HepG2 (cell line): ENCODE measurements around the gene B4GALT5. TPM values are rescaled to one million over a fixed set of nuclear protein-coding genes. Genes with fewer than 3 reads are reported as not detected.
A peak's percentile ranks its signal among the peaks of the same experiment; 100 is the strongest.

Experiments
- CAMTA2 ChIP-seq: sonication (generic); formaldehyde crosslinking; IDR thresholded peaks from 2 replicates; pipeline ENCODE4 v1.4.0; 2020; ENCODE audit warnings: mild to moderate bottlenecking, missing genetic modification reagents, borderline replicate concordance
- FOXO1 ChIP-seq: sonication (generic); formaldehyde crosslinking; IDR thresholded peaks from 2 replicates; pipeline ENCODE4 v1.4.0; 2020; ENCODE audit warnings: missing genetic modification reagents
- GZF1 ChIP-seq: sonication (generic); formaldehyde crosslinking; IDR thresholded peaks from 2 replicates; pipeline ENCODE4 v1.5.1; 2020; ENCODE audit warnings: mild to moderate bottlenecking, missing genetic modification reagents
- HCFC1 ChIP-seq: fragments of 150-350 bp; IDR thresholded peaks from 2 replicates; pipeline ENCODE4 v1.6.1; 2014; ENCODE audit warnings: low read depth, low read length
- MED1 ChIP-seq: sonication (generic); formaldehyde crosslinking; IDR thresholded peaks from 2 replicates; pipeline ENCODE4 v1.4.0; 2020; ENCODE audit warnings: missing genetic modification reagents
- MIER3 ChIP-seq: IDR thresholded peaks from 2 replicates; pipeline ENCODE4 v1.6.1; 2016; ENCODE audit warnings: missing compliant biosample characterization, borderline replicate concordance
- PPARG ChIP-seq: conservative IDR thresholded peaks from 2 replicates; pipeline ENCODE4 v1.6.1; 2016; ENCODE audit warnings: missing biosample characterization, missing genetic modification reagents
- RBAK ChIP-seq: sonication (generic); formaldehyde crosslinking; IDR thresholded peaks from 2 replicates; pipeline ENCODE4 v1.5.1; 2020; ENCODE audit warnings: mild to moderate bottlenecking, missing genetic modification reagents
- SIN3A ChIP-seq: IDR thresholded peaks from 2 replicates; pipeline ENCODE4 v1.6.1; 2011; ENCODE audit warnings: low read depth, mild to moderate bottlenecking, control low read depth, low read length, borderline replicate concordance
- SIX4 ChIP-seq: sonication (generic); formaldehyde crosslinking; IDR thresholded peaks from 2 replicates; pipeline ENCODE4 v1.4.0; 2020; ENCODE audit warnings: missing genetic modification reagents
- TCF7 ChIP-seq: sonication (generic); IDR thresholded peaks from 2 replicates; pipeline ENCODE4 v1.6.1; 2016; ENCODE audit warnings: antibody characterized with exemption, low read depth
- ZNF274 ChIP-seq: sonication (generic); formaldehyde crosslinking; IDR thresholded peaks from 2 replicates; pipeline ENCODE4 v1.5.1; 2020; ENCODE audit warnings: mild to moderate bottlenecking, missing genetic modification reagents
- ZNF484 ChIP-seq: sonication (generic); formaldehyde crosslinking; IDR thresholded peaks from 2 replicates; pipeline ENCODE4 v1.5.1; 2020; ENCODE audit warnings: mild to moderate bottlenecking, low read depth, missing genetic modification reagents, borderline replicate concordance
- ZNF496 ChIP-seq: sonication (generic); formaldehyde crosslinking; IDR thresholded peaks from 2 replicates; pipeline ENCODE4 v1.8.1; 2023; ENCODE audit warnings: mild to moderate bottlenecking, moderate library complexity, missing genetic modification reagents; ENCODE audit not compliant: insufficient replicate concordance
- ZNF674 ChIP-seq: sonication (generic); formaldehyde crosslinking; IDR thresholded peaks from 2 replicates; pipeline ENCODE4 v1.5.0; 2020; ENCODE audit warnings: low read depth, mild to moderate bottlenecking, missing genetic modification reagents
- polyA plus RNA-seq, 8 experiments: library from polyadenylated mRNA; depleted of rRNA in 3 of 8; stranded (reverse) in 7 of 8; unstranded in 1 of 8; fragments of >200 nt; fragmentation: Illumina TruSeq in 4 of 8; extraction: Trizol in 4 of 8; gene quantifications; 2 replicates each; pipeline versions ENCODE4 v1.2.1 to v1.2.3, GENCODE V29; 2011 to 2016; ENCODE audit warnings: low read depth in 4 of 8, missing spikeins in 1 of 8, mixed read lengths in 1 of 8; ENCODE audit not compliant: insufficient read depth in 1 of 8
- total RNA-seq, 5 experiments: library from RNA; depleted of rRNA; stranded (reverse); fragments of >200 nt; fragmentation: Illumina TruSeq; extraction: Trizol; gene quantifications; 2 replicates each; pipeline ENCODE4 v1.2.3, GENCODE V29; 2016; ENCODE audit warnings: low read depth in 1 of 5
- TF ChIP-seq, protein P1 (sequence below): sonication (generic); formaldehyde crosslinking; conservative IDR thresholded peaks from 2 replicates; pipeline ENCODE4 v1.5.0; 2020; ENCODE audit warnings: missing genetic modification reagents
- TF ChIP-seq, protein P2 (sequence below): sonication (generic); formaldehyde crosslinking; IDR thresholded peaks from 2 replicates; pipeline ENCODE4 v1.4.0; 2020; ENCODE audit warnings: missing genetic modification reagents, borderline replicate concordance
- TF ChIP-seq, protein P3 (sequence below): sonication (generic); formaldehyde crosslinking; IDR thresholded peaks from 2 replicates; pipeline ENCODE4 v1.4.0; 2020; ENCODE audit warnings: missing genetic modification reagents; ENCODE audit errors: not compliant biosample characterization
- TF ChIP-seq, protein P4 (sequence below): sonication (generic); formaldehyde crosslinking; IDR thresholded peaks from 2 replicates; pipeline ENCODE4 v1.8.1; 2023; ENCODE audit warnings: mild to moderate bottlenecking, missing genetic modification reagents, borderline replicate concordance
- TF ChIP-seq, protein P5 (sequence below): sonication (generic); formaldehyde crosslinking; IDR thresholded peaks from 2 replicates; pipeline ENCODE4 v1.9.0; 2022; ENCODE audit warnings: low read depth, missing genetic modification reagents

The B4GALT5 gene
- total and polyA plus RNA-seq, 2 of the 13 experiments (the other 11 are each of a cell fraction or from before 2014, with no cell fraction given): 27.3 to 30.9 TPM

DNA sequence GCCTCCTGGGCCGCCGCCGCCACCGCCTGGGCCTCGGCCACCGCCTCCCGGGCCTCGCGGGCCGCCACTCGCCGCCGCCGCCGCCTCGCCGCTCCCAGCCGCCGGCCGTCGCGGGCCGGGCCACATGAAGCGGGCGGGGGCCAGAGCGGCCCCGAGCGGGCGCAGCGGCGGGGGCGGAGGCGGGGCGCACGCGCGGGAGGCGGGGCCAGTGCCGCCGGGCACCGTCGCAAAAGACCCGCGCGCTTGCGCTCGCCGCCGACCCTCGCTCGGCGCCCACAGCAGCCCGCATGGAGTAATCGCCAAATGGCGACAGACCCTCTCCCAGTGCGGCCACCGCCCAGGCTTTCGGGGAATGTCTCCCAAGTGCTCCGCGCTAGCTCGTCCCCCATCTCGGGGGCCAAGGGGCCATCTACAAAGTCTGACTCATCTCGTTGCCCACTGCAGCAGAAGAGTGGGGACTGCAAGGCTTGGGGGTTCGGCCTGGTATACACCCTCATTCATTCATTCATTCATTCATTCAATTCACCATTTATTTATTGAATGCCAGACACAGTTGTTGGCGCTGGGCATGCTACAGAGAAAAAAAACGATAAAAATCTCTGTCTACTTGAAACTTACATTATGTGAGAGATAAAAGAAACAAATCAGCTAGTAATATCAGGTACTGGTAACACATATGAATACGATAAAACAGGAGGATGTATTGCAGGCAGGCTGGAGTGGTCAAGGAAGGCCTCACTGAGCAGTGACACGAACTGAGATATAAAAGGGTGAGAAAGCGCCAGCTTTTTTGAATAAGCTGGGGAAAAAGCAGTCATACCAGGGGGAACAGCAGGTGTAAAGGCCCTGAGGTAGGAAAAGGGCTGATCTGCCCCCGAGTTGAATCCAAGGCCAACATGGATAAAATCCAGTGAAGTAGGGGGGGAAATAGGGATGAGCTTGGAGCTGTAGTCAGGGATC, at the start of gene B4GALT5 (continued):
- TF ChIP-seq, protein P1, sequence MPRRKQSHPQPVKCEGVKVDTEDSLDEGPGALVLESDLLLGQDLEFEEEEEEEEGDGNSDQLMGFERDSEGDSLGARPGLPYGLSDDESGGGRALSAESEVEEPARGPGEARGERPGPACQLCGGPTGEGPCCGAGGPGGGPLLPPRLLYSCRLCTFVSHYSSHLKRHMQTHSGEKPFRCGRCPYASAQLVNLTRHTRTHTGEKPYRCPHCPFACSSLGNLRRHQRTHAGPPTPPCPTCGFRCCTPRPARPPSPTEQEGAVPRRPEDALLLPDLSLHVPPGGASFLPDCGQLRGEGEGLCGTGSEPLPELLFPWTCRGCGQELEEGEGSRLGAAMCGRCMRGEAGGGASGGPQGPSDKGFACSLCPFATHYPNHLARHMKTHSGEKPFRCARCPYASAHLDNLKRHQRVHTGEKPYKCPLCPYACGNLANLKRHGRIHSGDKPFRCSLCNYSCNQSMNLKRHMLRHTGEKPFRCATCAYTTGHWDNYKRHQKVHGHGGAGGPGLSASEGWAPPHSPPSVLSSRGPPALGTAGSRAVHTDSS (CRISPR knock-in tag): no peak
- TF ChIP-seq, protein P2, sequence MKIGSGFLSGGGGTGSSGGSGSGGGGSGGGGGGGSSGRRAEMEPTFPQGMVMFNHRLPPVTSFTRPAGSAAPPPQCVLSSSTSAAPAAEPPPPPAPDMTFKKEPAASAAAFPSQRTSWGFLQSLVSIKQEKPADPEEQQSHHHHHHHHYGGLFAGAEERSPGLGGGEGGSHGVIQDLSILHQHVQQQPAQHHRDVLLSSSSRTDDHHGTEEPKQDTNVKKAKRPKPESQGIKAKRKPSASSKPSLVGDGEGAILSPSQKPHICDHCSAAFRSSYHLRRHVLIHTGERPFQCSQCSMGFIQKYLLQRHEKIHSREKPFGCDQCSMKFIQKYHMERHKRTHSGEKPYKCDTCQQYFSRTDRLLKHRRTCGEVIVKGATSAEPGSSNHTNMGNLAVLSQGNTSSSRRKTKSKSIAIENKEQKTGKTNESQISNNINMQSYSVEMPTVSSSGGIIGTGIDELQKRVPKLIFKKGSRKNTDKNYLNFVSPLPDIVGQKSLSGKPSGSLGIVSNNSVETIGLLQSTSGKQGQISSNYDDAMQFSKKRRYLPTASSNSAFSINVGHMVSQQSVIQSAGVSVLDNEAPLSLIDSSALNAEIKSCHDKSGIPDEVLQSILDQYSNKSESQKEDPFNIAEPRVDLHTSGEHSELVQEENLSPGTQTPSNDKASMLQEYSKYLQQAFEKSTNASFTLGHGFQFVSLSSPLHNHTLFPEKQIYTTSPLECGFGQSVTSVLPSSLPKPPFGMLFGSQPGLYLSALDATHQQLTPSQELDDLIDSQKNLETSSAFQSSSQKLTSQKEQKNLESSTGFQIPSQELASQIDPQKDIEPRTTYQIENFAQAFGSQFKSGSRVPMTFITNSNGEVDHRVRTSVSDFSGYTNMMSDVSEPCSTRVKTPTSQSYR (CRISPR knock-in tag): no peak; the same call in 1 of the 2 replicates
- TF ChIP-seq ZNF274 (peak; percentile 42; the same call in 1 of the 2 replicates), SIN3A (peak; percentile 65; the same call in 1 of the 2 replicates), TCF7 (no peak), FOXO1 (no peak; the same call in 1 of the 2 replicates), PPARG (CRISPR knock-in tag) (0 out of 2 replicates have a peak, but pooled peaks have one; percentile 7), ZNF674 (no peak; the same call in 1 of the 2 replicates), CAMTA2 (CRISPR knock-in tag) (no peak), SIX4 (no peak; the same call in 1 of the 2 replicates), GZF1 (CRISPR knock-in tag) (no peak), HCFC1 (no peak), MIER3 (CRISPR knock-in tag) (no peak; the same call in 1 of the 2 replicates), ZNF496 (CRISPR knock-in tag) (no peak), ZNF484 (no peak), RBAK (no peak), MED1 (CRISPR knock-in tag) (peak; percentile 55; the same call in 1 of the 2 replicates)
- TF ChIP-seq, protein P3, sequence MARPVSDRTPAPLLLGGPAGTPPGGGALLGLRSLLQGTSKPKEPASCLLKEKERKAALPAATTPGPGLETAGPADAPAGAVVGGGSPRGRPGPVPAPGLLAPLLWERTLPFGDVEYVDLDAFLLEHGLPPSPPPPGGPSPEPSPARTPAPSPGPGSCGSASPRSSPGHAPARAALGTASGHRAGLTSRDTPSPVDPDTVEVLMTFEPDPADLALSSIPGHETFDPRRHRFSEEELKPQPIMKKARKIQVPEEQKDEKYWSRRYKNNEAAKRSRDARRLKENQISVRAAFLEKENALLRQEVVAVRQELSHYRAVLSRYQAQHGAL (CRISPR knock-in tag): no peak
- TF ChIP-seq, protein P4, sequence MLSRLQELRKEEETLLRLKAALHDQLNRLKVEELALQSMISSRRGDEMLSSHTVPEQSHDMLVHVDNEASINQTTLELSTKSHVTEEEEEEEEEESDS (CRISPR knock-in tag): no peak
- TF ChIP-seq, protein P5, sequence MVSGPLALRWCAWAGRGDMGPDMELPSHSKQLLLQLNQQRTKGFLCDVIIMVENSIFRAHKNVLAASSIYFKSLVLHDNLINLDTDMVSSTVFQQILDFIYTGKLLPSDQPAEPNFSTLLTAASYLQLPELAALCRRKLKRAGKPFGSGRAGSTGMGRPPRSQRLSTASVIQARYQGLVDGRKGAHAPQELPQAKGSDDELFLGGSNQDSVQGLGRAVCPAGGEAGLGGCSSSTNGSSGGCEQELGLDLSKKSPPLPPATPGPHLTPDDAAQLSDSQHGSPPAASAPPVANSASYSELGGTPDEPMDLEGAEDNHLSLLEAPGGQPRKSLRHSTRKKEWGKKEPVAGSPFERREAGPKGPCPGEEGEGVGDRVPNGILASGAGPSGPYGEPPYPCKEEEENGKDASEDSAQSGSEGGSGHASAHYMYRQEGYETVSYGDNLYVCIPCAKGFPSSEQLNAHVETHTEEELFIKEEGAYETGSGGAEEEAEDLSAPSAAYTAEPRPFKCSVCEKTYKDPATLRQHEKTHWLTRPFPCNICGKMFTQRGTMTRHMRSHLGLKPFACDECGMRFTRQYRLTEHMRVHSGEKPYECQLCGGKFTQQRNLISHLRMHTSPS: no peak; the same call in 1 of the 2 replicates
